SK-N-MC (cell line): ENCODE data around the gene SUSD2.

Experiments used
- EZH2 ChIP-seq: fragments of 200-600 bp; sonication (generic); IDR thresholded peaks from one replicate; pipeline ENCODE4 v1.6.1; 2017; ENCODE audit warnings: antibody characterized with exemption
- FOXP2 ChIP-seq: optimal IDR thresholded peaks from 2 replicates; pipeline ENCODE3; 2011; ENCODE audit warnings: mild to moderate bottlenecking, moderate library complexity; ENCODE audit not compliant: insufficient read depth; ENCODE audit errors: extremely low read length, control extremely low read depth
- POLR2AphosphoS5 ChIP-seq: IDR thresholded peaks from 2 replicates; pipeline ENCODE4 v1.6.1; 2012; ENCODE audit warnings: mild to moderate bottlenecking, low read depth, low read length, borderline replicate concordance

DNA sequence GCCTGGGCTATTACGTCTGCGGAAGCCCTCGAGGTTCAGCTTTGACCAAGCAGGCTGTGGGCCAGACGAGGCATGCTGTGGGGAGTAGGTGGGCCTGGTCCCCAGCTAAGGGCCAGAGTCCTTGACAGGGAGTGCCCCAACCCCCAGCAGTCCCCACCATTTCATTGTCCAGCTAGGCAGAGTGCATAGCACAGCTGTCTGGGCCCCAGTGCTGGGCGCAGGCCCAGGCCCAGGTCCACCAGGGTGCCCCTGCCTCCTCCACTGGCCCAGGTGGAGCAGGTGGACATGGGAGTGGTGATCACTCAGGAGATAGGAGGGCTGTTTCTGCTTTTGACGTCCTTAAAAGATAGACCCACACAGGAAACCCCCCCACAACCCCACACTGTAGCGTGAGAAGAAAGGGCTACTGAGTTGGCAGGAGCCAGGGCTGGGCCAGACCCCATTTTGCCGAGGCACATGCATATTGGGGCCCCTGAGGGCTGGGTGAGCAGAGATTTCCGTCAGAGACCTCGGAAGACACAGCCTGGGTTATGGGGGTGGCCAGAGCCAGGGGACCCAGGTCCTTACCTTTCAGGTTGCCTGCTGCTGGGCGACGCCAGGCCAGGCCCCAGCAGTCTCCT, 11.7 kb upstream of the SUSD2 start:
- TF ChIP-seq POLR2AphosphoS5 (no peak; the same call in 1 of the 2 replicates), EZH2 (no peak), FOXP2 (no peak)
